ENCODE data around the gene FKBP14. TPM values are rescaled to one million over a fixed set of nuclear protein-coding genes. Genes with fewer than 3 reads are reported as not detected.

FKBP14 gene
- total RNA-seq, 2 experiments from 2014 or later: 4.3 to 5.2 TPM

GRCh38 chr7:29990931-29991330, 35.6 kb downstream of the FKBP14 start:
- Histone ChIP-seq H3K4me3 (ENCODE audit: low read length) (no peak overlapping the region), H3K4me1 (ENCODE audit: insufficient read depth, low read length) (peaks cover 9% of the 10 kb centered on the region), H3K9me3 (ENCODE audit: control insufficient read depth in 1 of 2, insufficient read depth in 1 of 2, low read length in 2 of 2) (peaks cover 14 to 21% of the 10 kb centered on the region in 2 experiments), H3K27me3 (ENCODE audit: control insufficient read depth in 1 of 2, insufficient read depth in 2 of 2, low read length in 2 of 2) (peaks cover 23 to 32% of the 10 kb centered on the region in 2 experiments), H3K36me3 (ENCODE audit: insufficient read depth, low read length) (no peaks in the 10 kb centered on the region), H3K27ac (ENCODE audit: low read depth in 1 of 2, low read length in 2 of 2) (no peak overlapping the region)
- no peaks in the 10 kb centered on the region for H3K36me3 Mint-ChIP-seq (ENCODE audit: low read depth)
- ATAC-seq (ENCODE audit: poor library complexity) (no peak), DNase-seq (no peak)
- H3K27ac Mint-ChIP-seq: no peak overlapping the region
- H3K9me3 Mint-ChIP-seq: no peaks in the 10 kb centered on the region
- intact Hi-C loops (cut with DNase I, micrococcal nuclease): loop anchor here in 1 of 2 experiments (5.0 kb wide), 1 partner anchor 36 kb away; the partner anchor contains the start of genes FKBP14 and PLEKHA8
- peaks cover 49% of the 10 kb centered on the region for H3K27me3 Mint-ChIP-seq
- peak overlapping the region; percentile 59 for H3K4me3 Mint-ChIP-seq
- TF ChIP-seq CTCF (IDR thresholded peaks at IDR 0.05): no peak
- H3K4me1 Mint-ChIP-seq (ENCODE audit: low read depth): peaks cover 8% of the 10 kb centered on the region
- ChIA-PET POLR2A (interaction anchor here (0.6 kb wide), 1 partner anchor 1163 kb away, joined by 3 read pairs; no protein-coding TSS in a partner anchor), CTCF (no interaction called here)

GRCh38 chr7:29989257-29989995, 37.1 kb downstream of the FKBP14 start, which contains the start of gene SCRN1:
TSS of gene SCRN1 (minus strand) at chr7:29989801. CDS start at chr7:29969067, 20,734 bp downstream.
- peak in 8 of 14 experiments; percentile 3 to 44 (median 20) for DNase-seq
- intact Hi-C loops (cut with DNase I, micrococcal nuclease): no loop called here
- Histone ChIP-seq H3K4me1 (ENCODE audit: insufficient read depth, low read length) (peaks cover 9% of the 10 kb centered on the region), H3K36me3 (ENCODE audit: insufficient read depth, low read length) (no peaks in the 10 kb centered on the region), H3K27me3 (ENCODE audit: control insufficient read depth in 1 of 2, insufficient read depth in 2 of 2, low read length in 2 of 2) (peaks cover 23 to 32% of the 10 kb centered on the region in 2 experiments), H3K4me3 (ENCODE audit: low read length) (peak within 1 kb of the TSS; percentile 59), H3K9me3 (ENCODE audit: control insufficient read depth in 1 of 2, insufficient read depth in 1 of 2, low read length in 2 of 2) (peaks cover 14 to 19% of the 10 kb centered on the region in 2 experiments), H3K27ac (ENCODE audit: low read depth in 1 of 2, low read length in 2 of 2) (no peak within 1 kb of the TSS)
- Mint-ChIP-seq H3K9me3 (no peaks in the 10 kb centered on the region), H3K27me3 (peaks cover 56% of the 10 kb centered on the region), H3K36me3 (ENCODE audit: low read depth) (no peaks in the 10 kb centered on the region), H3K27ac (peak within 1 kb of the TSS; percentile 50), H3K4me1 (ENCODE audit: low read depth) (peaks cover 8% of the 10 kb centered on the region), H3K4me3 (peak within 1 kb of the TSS; percentile 90)
- TF ChIP-seq CTCF (IDR thresholded peaks at IDR 0.05): no peak
- CTCF ChIA-PET: no interaction called here
- POLR2A ChIA-PET: interaction anchor here (1.4 kb wide), 1 partner anchor 38 kb away, joined by 7 read pairs; the partner anchor contains the start of gene FKBP14
- ATAC-seq (ENCODE audit: poor library complexity): peak; percentile 61

- Histone ChIP-seq H3K4me3 (ENCODE audit: low read length) (peak overlapping the region; percentile 59), H3K27me3 (ENCODE audit: control insufficient read depth in 1 of 2, insufficient read depth in 2 of 2, low read length in 2 of 2) (peaks cover 23 to 32% of the 10 kb centered on the region in 2 experiments), H3K4me1 (ENCODE audit: insufficient read depth, low read length) (peaks cover 9% of the 10 kb centered on the region), H3K36me3 (ENCODE audit: insufficient read depth, low read length) (no peaks in the 10 kb centered on the region), H3K9me3 (ENCODE audit: control insufficient read depth in 1 of 2, insufficient read depth in 1 of 2, low read length in 2 of 2) (peaks cover 10 to 16% of the 10 kb centered on the region in 2 experiments), H3K27ac (ENCODE audit: low read depth in 1 of 2, low read length in 2 of 2) (no peak overlapping the region)
- no peaks in the 10 kb centered on the region for H3K36me3 Mint-ChIP-seq (ENCODE audit: low read depth)
- H3K27me3 Mint-ChIP-seq: peaks cover 58% of the 10 kb centered on the region
- no peak for TF ChIP-seq CTCF (IDR thresholded peaks at IDR 0.05)
- intact Hi-C loops (cut with DNase I, micrococcal nuclease): no loop called here
- DNase-seq (peak in 9 of 14 experiments; percentile 2 to 58 (median 33)), ATAC-seq (ENCODE audit: poor library complexity) (peak; percentile 41)
- ChIA-PET POLR2A (interaction anchor here (1.1 to 1.5 kb wide), 3 partner anchors 19 to 41 kb away, joined by 3 to 7 read pairs (median 3); partner anchors contain the start of gene FKBP14), CTCF (no interaction called here)
- H3K27ac Mint-ChIP-seq: peak overlapping the region; percentile 50
- H3K4me1 Mint-ChIP-seq (ENCODE audit: low read depth): peaks cover 8% of the 10 kb centered on the region
- no peaks in the 10 kb centered on the region for H3K9me3 Mint-ChIP-seq
- H3K4me3 Mint-ChIP-seq: peak overlapping the region; percentile 90
These were observed 37.9 kb downstream of the FKBP14 start for GRCh38 chr7:29988424-29989256.

Data from CD4-positive, alpha-beta T cell (primary cell).